Measurements from ENCODE around the gene CAMTA1. TPM values are rescaled to one million over a fixed set of nuclear protein-coding genes. Genes with fewer than 3 reads are reported as not detected.
A peak's percentile ranks its signal among the peaks of the same experiment; 100 is the strongest.

The CAMTA1 gene
- total RNA-seq, 6 donors from 2014 or later = 38.8 to 74.0 (median 46.1) TPM

DNA sequence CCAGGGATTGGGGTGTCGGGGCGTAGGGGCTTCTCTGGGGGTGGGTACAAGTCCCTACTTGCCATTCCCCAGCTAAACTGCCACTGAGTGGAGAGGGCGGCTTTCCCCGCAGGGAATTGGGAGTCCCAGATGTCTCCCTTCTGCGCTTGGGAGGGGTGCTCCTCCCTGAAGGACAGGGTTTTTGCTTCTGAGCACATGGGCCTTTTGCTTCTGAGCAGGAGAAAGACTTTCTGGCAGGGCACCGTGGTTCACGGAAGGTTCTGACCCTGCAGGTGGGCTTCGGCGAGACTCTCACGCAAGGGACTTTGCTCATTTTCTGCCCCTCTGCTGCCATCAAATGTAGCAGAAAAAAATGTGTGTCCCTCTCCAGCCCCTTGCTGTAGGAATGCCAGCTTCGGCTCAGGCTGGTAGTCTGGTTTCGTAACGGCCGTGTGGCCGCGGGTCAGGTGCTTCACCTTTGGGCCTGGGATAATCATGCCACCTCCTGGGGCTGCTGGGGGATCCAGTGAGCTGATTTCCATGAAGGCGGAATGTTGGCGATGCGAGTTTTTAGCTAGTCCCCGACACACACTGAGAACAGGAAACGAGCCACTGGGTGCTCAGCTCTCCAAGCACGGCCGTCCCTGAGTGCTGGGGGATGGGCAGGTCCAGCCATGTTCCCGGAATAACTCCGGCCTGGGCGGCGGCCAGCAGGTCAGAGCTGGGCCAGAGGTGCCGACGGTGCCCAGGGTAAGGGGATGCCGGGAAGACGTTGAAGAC, 364.0 kb downstream of the CAMTA1 start:
- H3K27me3 ChIP-seq = no peaks in the 10 kb centered on the region
- DNase-seq (peak; percentile 75 to 87), ATAC-seq (ENCODE audit: low FRiP score in 2 of 2) (no peak)
- TF ChIP-seq POLR2AphosphoS5 (IDR thresholded peaks at IDR 0.05) (no peak), POLR2A (IDR thresholded peaks at IDR 0.05) (no peak), EP300 (IDR thresholded peaks at IDR 0.05) (no peak)
- TF ChIP-seq, protein P1, sequence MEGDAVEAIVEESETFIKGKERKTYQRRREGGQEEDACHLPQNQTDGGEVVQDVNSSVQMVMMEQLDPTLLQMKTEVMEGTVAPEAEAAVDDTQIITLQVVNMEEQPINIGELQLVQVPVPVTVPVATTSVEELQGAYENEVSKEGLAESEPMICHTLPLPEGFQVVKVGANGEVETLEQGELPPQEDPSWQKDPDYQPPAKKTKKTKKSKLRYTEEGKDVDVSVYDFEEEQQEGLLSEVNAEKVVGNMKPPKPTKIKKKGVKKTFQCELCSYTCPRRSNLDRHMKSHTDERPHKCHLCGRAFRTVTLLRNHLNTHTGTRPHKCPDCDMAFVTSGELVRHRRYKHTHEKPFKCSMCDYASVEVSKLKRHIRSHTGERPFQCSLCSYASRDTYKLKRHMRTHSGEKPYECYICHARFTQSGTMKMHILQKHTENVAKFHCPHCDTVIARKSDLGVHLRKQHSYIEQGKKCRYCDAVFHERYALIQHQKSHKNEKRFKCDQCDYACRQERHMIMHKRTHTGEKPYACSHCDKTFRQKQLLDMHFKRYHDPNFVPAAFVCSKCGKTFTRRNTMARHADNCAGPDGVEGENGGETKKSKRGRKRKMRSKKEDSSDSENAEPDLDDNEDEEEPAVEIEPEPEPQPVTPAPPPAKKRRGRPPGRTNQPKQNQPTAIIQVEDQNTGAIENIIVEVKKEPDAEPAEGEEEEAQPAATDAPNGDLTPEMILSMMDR (IDR thresholded peaks at IDR 0.05) = no peak
- no peaks in the 10 kb centered on the region for H3K9me3 ChIP-seq
- H3K4me3 ChIP-seq = peak overlapping the region in 1 of 4 donors; percentile 10
- no peaks in the 10 kb centered on the region for H3K36me3 ChIP-seq
- H3K27ac ChIP-seq = peak overlapping the region in 2 of 4 donors; percentile 1 to 48
- whole genome bisulfite sequencing, 2 donors = 31 to 42% methylated on average over 9 to 31 of the region's 31 CpGs
- H3K4me1 ChIP-seq = peaks cover 0 to 7% (median 3%) of the 10 kb centered on the region in 4 donors

DNA sequence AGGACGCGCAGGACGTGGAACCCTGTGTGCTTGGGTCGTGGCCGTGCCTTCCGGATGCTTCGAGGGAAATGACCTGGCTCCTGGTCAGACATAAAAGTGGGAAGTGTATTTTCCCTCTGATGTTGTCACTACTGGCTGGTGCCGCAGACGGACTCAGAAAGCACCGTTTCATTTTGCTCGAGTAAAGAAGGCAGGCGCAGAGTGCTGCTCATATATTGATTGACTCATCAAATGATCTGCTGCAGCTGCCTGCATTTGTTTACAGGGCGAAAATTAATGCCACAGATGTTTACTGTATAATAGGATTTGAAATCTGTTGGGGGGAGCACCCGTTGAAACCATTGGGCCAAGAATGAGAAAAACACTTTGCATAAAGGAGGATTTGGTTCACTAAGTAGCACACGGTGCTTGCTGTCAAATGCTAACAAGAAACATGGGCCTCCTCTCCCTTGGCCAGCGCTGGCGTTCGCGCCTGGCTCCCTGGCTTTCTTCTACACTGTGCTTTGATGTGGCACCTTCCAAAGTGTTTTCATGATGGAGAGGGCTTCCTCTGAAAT, 365.5 kb downstream of the CAMTA1 start:
- TF ChIP-seq POLR2A (IDR thresholded peaks at IDR 0.05) (no peak), EP300 (IDR thresholded peaks at IDR 0.05) (no peak), POLR2AphosphoS5 (IDR thresholded peaks at IDR 0.05) (no peak)
- TF ChIP-seq, protein P1 (IDR thresholded peaks at IDR 0.05) = no peak
- DNase-seq (no peak), ATAC-seq (ENCODE audit: low FRiP score in 2 of 2) (no peak)
- H3K27me3 ChIP-seq = no peaks in the 10 kb centered on the region
- H3K4me3 ChIP-seq = no peak overlapping the region
- 76 to 83% methylated on average over 19 of the region's 19 CpGs for WGBS, 2 donors
- H3K27ac ChIP-seq = no peak overlapping the region
- peaks cover 0 to 7% (median 3%) of the 10 kb centered on the region in 4 donors for H3K4me1 ChIP-seq
- H3K9me3 ChIP-seq = no peaks in the 10 kb centered on the region
- no peaks in the 10 kb centered on the region for H3K36me3 ChIP-seq

DNA sequence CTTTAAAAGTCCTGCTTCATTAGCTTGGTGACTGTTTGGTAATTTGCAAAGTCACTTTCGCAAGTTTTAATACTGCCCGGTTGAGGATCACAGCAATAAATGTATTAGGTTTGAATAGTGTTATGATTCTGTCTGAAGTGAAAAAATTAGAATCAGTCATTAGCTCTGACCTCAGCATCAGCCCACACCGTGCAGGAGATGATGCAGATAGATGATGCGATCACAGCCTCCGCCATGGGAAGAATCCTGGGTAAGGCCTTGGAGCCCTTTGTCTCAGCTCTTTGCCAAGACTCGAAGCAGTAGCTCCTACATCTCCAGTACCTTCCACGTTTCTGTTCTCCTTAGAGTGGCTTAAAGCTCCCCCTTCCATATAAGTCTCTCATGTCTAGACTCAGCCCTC, 366.7 kb downstream of the CAMTA1 start:
- Histone ChIP-seq H3K36me3 (no peaks in the 10 kb centered on the region), H3K27me3 (no peaks in the 10 kb centered on the region), H3K27ac (no peak overlapping the region), H3K9me3 (no peaks in the 10 kb centered on the region), H3K4me3 (no peak overlapping the region), H3K4me1 (peaks cover 0 to 7% (median 3%) of the 10 kb centered on the region in 4 donors)
- no peak for DNase-seq
- no peak for TF ChIP-seq POLR2A (IDR thresholded peaks at IDR 0.05)
- TF ChIP-seq, protein P1 (IDR thresholded peaks at IDR 0.05) = no peak
- no peak for TF ChIP-seq EP300 (IDR thresholded peaks at IDR 0.05)
- no peak for TF ChIP-seq POLR2AphosphoS5 (IDR thresholded peaks at IDR 0.05)
- ATAC-seq (ENCODE audit: low FRiP score in 2 of 2) = no peak
- 82 to 85% methylated on average over 7 of the region's 7 CpGs for WGBS, 2 donors

DNA sequence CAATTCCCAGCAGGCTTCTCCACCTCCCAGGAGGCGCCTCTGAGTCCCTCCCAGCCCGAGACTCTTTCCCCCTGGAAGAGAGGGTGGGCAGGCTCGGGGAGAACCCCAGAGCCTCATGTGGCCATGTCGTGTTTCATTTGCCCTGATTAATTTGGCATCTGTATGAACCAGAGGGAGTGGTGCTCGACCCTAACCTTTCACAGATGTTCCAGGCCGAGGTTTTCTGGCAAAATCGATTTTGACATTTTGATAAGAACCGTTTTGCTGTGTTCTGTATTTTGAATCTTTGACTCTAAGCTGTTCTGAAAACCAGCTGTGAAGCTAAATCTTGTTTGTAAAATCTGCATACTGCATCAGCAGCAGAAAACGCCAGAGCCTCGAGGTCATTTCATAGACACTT, 367.4 kb downstream of the CAMTA1 start:
- no peaks in the 10 kb centered on the region for H3K27me3 ChIP-seq
- no peak for TF ChIP-seq POLR2A (IDR thresholded peaks at IDR 0.05)
- TF ChIP-seq EP300 (IDR thresholded peaks at IDR 0.05) = no peak
- TF ChIP-seq, protein P1 (IDR thresholded peaks at IDR 0.05) = no peak

More for the DNA sequence above, 367.4 kb downstream of the CAMTA1 start:
- peaks cover 0 to 7% (median 3%) of the 10 kb centered on the region in 4 donors for H3K4me1 ChIP-seq
- no peak overlapping the region for H3K27ac ChIP-seq
- ATAC-seq (ENCODE audit: low FRiP score in 2 of 2) (no peak), DNase-seq (no peak)
- H3K36me3 ChIP-seq = no peaks in the 10 kb centered on the region
- H3K4me3 ChIP-seq = no peak overlapping the region
- 63 to 73% methylated on average over 10 of the region's 10 CpGs for WGBS, 2 donors
- H3K9me3 ChIP-seq = no peaks in the 10 kb centered on the region

All from upper lobe of left lung (tissue), 6 donors.